KMS-11 (cell line): ENCODE measurements around the gene MVD.

Experiments used
- H2AFZ ChIP-seq: fragments of 200-600 bp; sonication (generic); 2 replicates; pipeline ENCODE4 v1.6.1; 2016; ENCODE audit warnings: antibody characterized with exemption, mixed run types, low read depth
- H3K27ac ChIP-seq: fragments of 200-600 bp; sonication (generic); 2 replicates; pipeline ENCODE4 v1.6.1; 2016; ENCODE audit warnings: mild to moderate bottlenecking, mixed run types
- H3K27me3 ChIP-seq: fragments of 200-600 bp; sonication (generic); 2 replicates; pipeline ENCODE4 v1.6.1; 2017; ENCODE audit warnings: mild to moderate bottlenecking, low read depth, mixed run types, moderate library complexity; ENCODE audit not compliant: insufficient read depth
- H3K36me3 ChIP-seq: fragments of 200-600 bp; sonication (generic); 2 replicates; pipeline ENCODE4 v1.6.1; 2017; ENCODE audit warnings: mild to moderate bottlenecking, mixed run types; ENCODE audit not compliant: insufficient read depth
- H3K4me1 ChIP-seq: fragments of 200-600 bp; sonication (generic); 2 replicates; pipeline ENCODE4 v1.6.1; 2016; ENCODE audit warnings: mild to moderate bottlenecking, low read depth, mixed run types; ENCODE audit not compliant: poor library complexity, severe bottlenecking
- H3K4me2 ChIP-seq: fragments of 200-600 bp; sonication (generic); 2 replicates; pipeline ENCODE4 v1.7.0; 2016; ENCODE audit warnings: mild to moderate bottlenecking, mixed run types
- H3K4me3 ChIP-seq: fragments of 200-600 bp; sonication (generic); IDR thresholded peaks from 2 replicates; pipeline ENCODE4 v1.6.1; 2017; ENCODE audit warnings: low read depth, low read length, mixed read lengths; ENCODE audit not compliant: insufficient read depth
- H3K79me2 ChIP-seq: fragments of 200-600 bp; sonication (generic); 2 replicates; pipeline ENCODE4 v1.6.1; 2016; ENCODE audit warnings: low read depth, mixed run types; ENCODE audit not compliant: insufficient read depth
- H3K9ac ChIP-seq: fragments of 200-600 bp; sonication (generic); 2 replicates; pipeline ENCODE4 v1.6.1; 2016; ENCODE audit warnings: mild to moderate bottlenecking, mixed run types
- H4K20me1 ChIP-seq: fragments of 200-600 bp; sonication (generic); 2 replicates; pipeline ENCODE4 v1.6.1; 2016; ENCODE audit warnings: mild to moderate bottlenecking, mixed run types; ENCODE audit not compliant: insufficient read depth
- CTCF ChIP-seq: fragments of 200-600 bp; sonication (generic); conservative IDR thresholded peaks from 2 replicates; pipeline ENCODE4 v1.6.1; 2017; ENCODE audit warnings: low read depth, mild to moderate bottlenecking, antibody characterized with exemption, low read length, moderate library complexity, mixed read lengths

MVD gene

DNA sequence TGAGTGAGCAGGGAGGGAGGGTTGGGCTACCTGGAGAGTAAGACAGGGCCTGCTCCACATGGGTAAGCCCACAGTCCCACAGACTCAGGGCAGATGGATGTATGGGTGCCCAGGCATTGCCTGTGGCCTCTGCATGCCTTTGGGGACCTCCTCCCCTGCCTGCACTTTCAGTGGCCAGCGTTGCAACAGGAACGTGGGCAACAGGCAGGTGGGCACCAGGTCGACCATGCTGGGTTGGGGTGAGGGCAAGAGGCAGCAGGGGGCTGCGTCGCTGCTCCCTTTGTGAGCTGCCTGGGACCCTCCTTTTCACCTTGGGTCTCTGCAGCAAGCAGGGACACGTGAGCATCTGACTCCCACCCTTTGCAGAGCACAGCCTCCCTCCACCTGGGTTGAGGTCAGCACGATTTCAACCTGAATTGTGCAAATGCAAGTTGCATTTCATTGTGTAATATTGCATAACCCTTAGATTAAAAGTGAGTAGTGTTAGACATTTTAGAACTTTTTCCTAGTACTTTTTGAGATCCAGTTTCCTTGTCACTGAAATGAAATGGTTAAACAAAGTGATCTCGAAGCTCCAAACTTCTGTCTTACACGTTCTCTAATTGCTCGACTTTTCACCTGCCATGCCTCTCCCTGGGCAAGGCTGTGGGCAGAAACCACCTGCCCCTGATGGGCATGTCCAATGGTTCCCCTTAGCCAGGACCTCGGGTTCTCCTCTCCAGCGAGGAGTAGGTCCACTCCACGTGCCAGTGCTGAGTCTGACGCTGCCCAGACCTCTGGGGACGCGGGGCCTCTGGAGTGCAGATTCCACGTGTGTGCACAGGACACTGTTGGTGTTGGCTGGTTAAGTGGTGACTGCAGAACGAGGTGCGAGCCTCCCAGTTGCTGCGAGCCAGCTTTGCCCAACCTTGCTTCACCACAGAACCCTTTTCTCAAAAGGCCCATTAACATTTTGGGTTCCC lies 57.4 kb downstream of the MVD start:
- H2AFZ ChIP-seq: no peak overlapping the region
- H3K4me2 ChIP-seq: no peak overlapping the region
- H4K20me1 ChIP-seq: no peaks in the 10 kb centered on the region
- H3K4me3 ChIP-seq: no peak overlapping the region
- H3K27me3 ChIP-seq: no peaks in the 10 kb centered on the region
- no peaks in the 10 kb centered on the region for H3K79me2 ChIP-seq
- no peak overlapping the region for H3K9ac ChIP-seq
- TF ChIP-seq CTCF: no peak
- no peaks in the 10 kb centered on the region; the same call in 1 of the 2 replicates for H3K36me3 ChIP-seq
- no peaks in the 10 kb centered on the region for H3K4me1 ChIP-seq
- H3K27ac ChIP-seq: no peak overlapping the region

DNA sequence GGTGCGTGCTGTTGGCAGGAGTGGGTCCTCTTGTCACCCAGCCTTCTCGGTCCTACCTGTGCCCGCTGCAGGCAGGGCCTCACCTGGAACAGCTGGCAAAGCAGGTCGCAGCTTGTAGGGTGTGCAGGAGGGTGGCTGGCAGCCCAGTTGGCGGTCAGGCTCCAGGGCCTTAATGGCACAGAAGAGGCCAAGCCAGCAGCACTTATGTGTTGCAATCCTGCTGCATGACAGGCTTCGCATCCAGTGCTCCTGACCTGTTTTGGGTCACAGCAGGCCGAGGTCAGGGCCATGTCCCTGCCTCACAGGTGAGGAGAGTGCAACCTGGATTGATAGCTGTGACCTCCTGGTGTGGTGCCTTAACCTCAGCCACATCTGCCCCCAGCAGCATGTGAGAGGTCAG lies 60.8 kb downstream of the MVD start:
- TF ChIP-seq CTCF: no peak
- Histone ChIP-seq H3K9ac (no peak overlapping the region), H3K36me3 (no peaks in the 10 kb centered on the region; the same call in 1 of the 2 replicates), H2AFZ (no peak overlapping the region), H4K20me1 (no peaks in the 10 kb centered on the region), H3K27me3 (no peaks in the 10 kb centered on the region), H3K27ac (no peak overlapping the region), H3K4me2 (no peak overlapping the region), H3K4me1 (peaks cover 20% of the 10 kb centered on the region), H3K4me3 (no peak overlapping the region), H3K79me2 (no peaks in the 10 kb centered on the region)
